LNCAP (cell line): ENCODE results near the gene BPTF.
"Not testable (repeated sequence)": the region's sequence is repeated elsewhere in the genome, so short reads cannot be mapped to it uniquely, and the experiment has no call there.

Experiments used
- TF ChIP-seq, protein P1 (sequence below): fragments of 450-650 bp; IDR thresholded peaks from 2 replicates; pipeline ENCODE4 v1.5.1; 2017; ENCODE audit warnings: mild to moderate bottlenecking

BPTF gene

DNA sequence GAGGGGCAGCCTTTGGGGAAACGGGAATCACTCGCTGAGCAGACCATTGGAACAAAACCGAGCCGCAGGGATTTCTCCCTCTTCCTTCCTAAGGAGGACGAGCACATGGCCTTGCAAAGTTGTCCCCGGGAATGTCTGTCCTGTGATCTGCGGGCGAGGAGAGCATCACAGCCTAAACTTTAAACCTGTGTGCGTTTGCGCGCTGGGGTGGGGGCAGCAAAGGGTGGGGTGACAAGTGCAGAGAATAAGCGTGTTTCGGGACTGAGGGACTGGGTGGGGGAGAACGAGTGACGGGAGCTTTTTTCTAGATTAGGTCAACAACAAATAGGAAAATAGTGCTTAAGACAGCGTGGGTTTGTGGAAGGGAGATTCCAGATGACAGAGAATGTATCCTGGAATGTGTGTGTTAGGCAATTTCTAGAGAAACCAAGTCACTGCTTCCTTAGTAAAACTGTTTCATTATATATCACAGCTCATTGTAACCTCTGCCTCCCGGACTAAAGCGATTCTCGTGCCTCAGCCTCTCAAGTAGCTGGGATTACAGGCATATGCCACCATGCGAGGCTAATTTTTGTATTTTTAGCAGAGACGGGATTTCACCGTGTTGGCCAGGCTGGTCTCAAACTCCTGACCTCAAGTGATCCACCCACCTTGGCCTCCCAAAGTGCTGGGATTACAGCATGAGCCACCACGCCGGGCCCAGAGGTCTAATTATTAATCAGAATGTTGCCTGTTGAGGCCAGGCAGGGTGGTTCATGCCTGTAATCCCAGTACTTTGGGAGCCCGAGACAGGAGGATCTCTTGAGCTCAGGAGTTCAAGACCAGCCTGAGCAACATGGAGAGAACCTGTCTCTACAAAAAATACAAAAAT, 171.2 kb downstream of the BPTF start, which contains the start of gene C17orf58:
Gene C17orf58, minus strand, starts transcription at position 169 of the 871 bp plus-strand sequence. CDS start 271 bp downstream, outside the sequence.
- TF ChIP-seq, protein P1, sequence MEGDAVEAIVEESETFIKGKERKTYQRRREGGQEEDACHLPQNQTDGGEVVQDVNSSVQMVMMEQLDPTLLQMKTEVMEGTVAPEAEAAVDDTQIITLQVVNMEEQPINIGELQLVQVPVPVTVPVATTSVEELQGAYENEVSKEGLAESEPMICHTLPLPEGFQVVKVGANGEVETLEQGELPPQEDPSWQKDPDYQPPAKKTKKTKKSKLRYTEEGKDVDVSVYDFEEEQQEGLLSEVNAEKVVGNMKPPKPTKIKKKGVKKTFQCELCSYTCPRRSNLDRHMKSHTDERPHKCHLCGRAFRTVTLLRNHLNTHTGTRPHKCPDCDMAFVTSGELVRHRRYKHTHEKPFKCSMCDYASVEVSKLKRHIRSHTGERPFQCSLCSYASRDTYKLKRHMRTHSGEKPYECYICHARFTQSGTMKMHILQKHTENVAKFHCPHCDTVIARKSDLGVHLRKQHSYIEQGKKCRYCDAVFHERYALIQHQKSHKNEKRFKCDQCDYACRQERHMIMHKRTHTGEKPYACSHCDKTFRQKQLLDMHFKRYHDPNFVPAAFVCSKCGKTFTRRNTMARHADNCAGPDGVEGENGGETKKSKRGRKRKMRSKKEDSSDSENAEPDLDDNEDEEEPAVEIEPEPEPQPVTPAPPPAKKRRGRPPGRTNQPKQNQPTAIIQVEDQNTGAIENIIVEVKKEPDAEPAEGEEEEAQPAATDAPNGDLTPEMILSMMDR, result not testable (repeated sequence)

DNA sequence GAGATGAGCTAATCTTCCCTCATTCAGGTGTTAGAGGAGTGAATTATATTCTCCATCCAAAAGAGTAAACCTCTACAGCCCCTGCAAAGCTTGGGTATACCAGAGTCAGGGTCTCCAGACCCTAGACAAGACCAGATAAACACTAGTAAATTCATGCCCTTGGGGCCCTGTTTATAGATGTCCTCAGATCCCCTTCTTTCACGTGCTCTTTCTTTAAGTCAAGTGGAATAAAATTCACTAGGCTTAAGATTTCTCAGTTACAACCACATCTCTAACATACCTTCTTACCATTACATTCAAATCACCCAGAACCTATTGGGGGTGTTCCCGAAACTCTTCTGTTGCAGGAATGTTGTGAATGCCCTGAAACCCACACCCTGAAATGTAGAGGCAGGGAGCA, 173.2 kb downstream of the BPTF start:
- TF ChIP-seq, protein P1, result no peak

DNA sequence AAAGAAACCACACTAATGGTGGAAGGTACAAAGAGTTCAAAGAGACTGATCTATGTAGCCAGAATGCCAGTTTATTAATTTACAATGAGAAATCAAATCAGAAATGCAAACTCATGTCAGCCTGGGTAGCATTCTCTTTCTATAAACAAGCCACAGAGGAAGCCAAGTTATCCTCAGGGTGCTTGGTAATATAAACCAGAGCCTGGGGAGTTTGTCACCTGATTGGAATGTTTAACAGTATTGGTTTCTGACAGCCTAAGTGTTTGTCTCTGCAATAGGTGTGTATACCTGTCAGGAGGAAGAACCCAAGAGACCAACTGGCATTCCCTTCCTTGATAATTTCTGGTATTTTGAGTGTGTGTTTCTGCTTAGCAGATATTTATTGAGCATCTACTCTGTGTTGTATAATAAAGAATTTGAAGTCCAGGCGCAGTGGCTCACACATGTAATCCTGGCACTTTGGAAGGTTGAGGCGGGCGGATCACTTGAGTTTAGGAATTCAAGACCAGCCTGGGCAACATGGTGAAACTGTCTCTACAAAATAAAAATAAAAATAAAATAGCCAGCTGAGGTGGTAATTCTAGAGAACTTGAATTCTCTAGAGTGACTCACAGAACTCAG, 174.1 kb downstream of the BPTF start:
- TF ChIP-seq, protein P1, result no peak

DNA sequence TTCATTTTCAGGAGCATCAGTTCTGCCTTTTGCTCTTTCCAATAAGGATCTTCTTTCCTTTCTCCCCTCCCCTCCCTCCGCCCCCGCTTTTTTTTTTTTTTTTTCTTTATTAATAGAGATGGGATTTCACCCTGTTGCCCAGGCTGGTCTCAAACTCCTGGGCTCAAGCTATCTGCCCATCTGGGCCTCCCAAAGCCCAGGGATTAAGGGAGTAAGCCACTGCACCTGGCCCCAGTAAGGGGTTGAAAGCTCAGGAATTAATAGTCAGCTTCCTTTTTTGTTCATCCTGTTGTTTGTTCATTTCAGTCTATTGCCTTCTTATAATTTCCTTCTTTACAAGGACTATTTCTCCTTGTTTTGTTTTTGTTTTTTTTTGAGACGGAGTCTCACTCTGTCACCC, 178.9 kb downstream of the BPTF start:
- TF ChIP-seq, protein P1, result no peak

DNA sequence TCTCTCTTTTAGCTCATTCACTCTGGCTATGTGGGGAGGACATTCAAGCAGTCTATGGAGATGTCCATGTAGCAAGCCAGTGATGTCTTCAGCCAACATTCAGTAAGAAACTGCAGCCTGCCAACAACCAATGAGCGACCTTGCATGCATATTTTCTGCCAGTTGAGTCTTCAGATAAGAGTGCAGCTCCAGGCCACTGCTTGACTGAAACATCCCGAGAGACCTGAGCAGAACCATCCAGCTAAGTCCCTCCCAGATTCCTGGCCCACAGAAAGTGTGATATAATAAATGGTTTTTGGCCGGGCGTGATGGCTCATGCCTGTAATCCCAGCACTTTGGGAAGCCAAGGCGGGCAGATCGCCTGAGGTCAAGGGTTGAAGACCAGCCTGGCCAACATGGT, 181.5 kb downstream of the BPTF start:
- TF ChIP-seq, protein P1, result no peak

DNA sequence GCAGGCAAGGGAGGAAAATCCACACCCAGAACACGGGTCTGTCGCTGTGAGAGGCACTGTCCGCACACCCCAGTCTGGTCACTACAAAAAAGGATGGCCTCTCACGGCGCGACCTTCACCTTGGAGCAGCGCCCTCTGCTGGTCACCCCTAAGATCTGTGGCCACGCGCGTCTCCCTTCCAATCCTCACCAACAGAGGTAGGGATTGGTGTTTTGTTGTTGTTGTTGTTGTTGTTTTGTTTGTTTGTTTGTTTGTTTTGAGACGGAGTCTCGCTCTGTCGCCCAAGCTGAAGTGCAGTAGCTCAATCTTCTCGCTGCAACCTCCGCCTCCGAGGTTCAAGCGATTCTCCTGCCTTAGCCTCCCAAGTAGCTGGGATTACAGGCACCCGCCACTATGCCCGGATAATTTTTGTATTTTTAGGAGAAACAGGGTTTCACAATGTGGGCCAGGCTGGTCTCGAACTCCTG, 185.9 kb downstream of the BPTF start:
- TF ChIP-seq, protein P1, result peak; percentile 93

DNA sequence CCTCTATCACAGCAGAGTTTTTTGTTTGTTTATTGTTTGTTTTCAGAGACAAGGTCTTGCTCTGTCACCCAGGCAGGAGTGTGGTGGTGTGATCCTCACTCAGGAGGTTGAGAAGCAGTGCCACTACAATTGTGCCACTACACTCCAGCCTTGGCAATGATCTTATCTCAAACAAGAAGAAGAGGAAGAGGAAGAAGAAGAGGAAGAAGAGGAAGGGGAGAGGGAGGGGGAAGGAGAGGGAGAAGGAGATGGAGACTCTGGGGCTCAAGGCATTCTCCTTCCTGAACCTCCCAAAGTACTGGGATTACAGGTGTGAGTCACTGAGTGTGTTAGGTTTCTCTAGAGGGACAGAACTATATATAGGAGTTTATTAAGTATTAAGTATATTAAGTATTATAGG, 188.1 kb downstream of the BPTF start:
- TF ChIP-seq, protein P1, result no peak
